HL-60 (cell line): ENCODE results near the gene EPB42.

ENCODE experiments used
- DNase-seq, 2 experiments: peaks; one replicate each; pipeline ENCODE4 v3.0.0-alpha.2; 2010 to 2020; ENCODE audit warnings: low read depth in 1 of 2, low spot score in 1 of 2
- H3K27ac ChIP-seq: fragments of 250-450 bp; sonication (Bioruptor Pico); replicated peaks from 2 replicates; pipeline ENCODE4 v1.5.1; 2020; ENCODE audit warnings: mild to moderate bottlenecking, moderate library complexity
- H3K27me3 ChIP-seq: fragments of 250-450 bp; sonication (Bioruptor Pico); 2 replicates; pipeline ENCODE4 v1.5.1; 2021; ENCODE audit warnings: mild to moderate bottlenecking, moderate library complexity; ENCODE audit not compliant: insufficient read depth, poor library complexity, severe bottlenecking
- H3K4me3 ChIP-seq: replicated peaks from 2 replicates; pipeline ENCODE4 v1.5.1; 2011; ENCODE audit warnings: mild to moderate bottlenecking, control low read depth, low read length; ENCODE audit not compliant: insufficient read depth
- CTCF ChIP-seq: IDR thresholded peaks from one replicate; pipeline ENCODE4 v1.5.1; 2011; ENCODE audit warnings: low read length, control low read depth, inconsistent platforms; ENCODE audit not compliant: insufficient read depth
- GABPA ChIP-seq: IDR thresholded peaks from 2 replicates; pipeline ENCODE4 v1.6.1; 2012; ENCODE audit warnings: low read depth
- POLR2AphosphoS5 ChIP-seq: IDR thresholded peaks from 2 replicates; pipeline ENCODE4 v1.6.1; 2012; ENCODE audit warnings: low read depth
- REST ChIP-seq: IDR thresholded peaks from 2 replicates; pipeline ENCODE4 v1.6.1; 2012; ENCODE audit warnings: low read depth; ENCODE audit not compliant: insufficient replicate concordance
- SPI1 ChIP-seq: IDR thresholded peaks from 2 replicates; pipeline ENCODE4 v1.6.1; 2012; ENCODE audit warnings: low read depth, mild to moderate bottlenecking, borderline replicate concordance

Gene EPB42

GRCh38 chr15:43210172-43210745 is 10.6 kb downstream of the EPB42 start:
- no peak overlapping the region for H3K4me3 ChIP-seq
- H3K27me3 ChIP-seq = peaks cover 2% of the 10 kb centered on the region
- DNase-seq = no peak
- no peak for TF ChIP-seq CTCF
- no peak for TF ChIP-seq GABPA
- no peak for TF ChIP-seq SPI1
- TF ChIP-seq REST = no peak
- no peak for TF ChIP-seq POLR2AphosphoS5
- H3K27ac ChIP-seq = no peak overlapping the region

GRCh38 chr15:43209059-43209824 is 11.6 kb downstream of the EPB42 start:
- no peak overlapping the region for H3K27ac ChIP-seq

More at GRCh38 chr15:43209059-43209824, 11.6 kb downstream of the EPB42 start:
- Histone ChIP-seq H3K4me3 (no peak overlapping the region), H3K27me3 (peaks cover 2% of the 10 kb centered on the region)
- TF ChIP-seq GABPA = no peak
- TF ChIP-seq CTCF = no peak
- TF ChIP-seq POLR2AphosphoS5 = no peak
- no peak for TF ChIP-seq REST
- TF ChIP-seq SPI1 = no peak
- DNase-seq = peak in 1 of 2 experiments; percentile 59
